Brain microvascular endothelial cell (primary cell): Measurements from ENCODE around the gene MAP4K3.
"Not testable (repeated sequence)": the region's sequence is repeated elsewhere in the genome, so short reads cannot be mapped to it uniquely, and the experiment has no call there.

Source experiments
- DNase-seq: peaks from one replicate; pipeline ENCODE4 v3.0.0-alpha.2; 2020
- H3K27ac ChIP-seq: fragments of 250-450 bp; sonication (Bioruptor Pico); 2 replicates; pipeline ENCODE4 v1.5.1; 2020; ENCODE audit warnings: mild to moderate bottlenecking, moderate library complexity
- H3K27me3 ChIP-seq: fragments of 250-450 bp; sonication (Bioruptor Pico); replicated peaks from 2 replicates; pipeline ENCODE4 v1.5.1; 2020; ENCODE audit warnings: mild to moderate bottlenecking
- H3K36me3 ChIP-seq: fragments of 250-450 bp; sonication (Bioruptor Pico); replicated peaks from 2 replicates; pipeline ENCODE4 v1.5.1; 2020; ENCODE audit warnings: mild to moderate bottlenecking
- H3K4me3 ChIP-seq: 2 replicates; pipeline ENCODE4 v1.5.1; 2011; ENCODE audit warnings: low read depth, mild to moderate bottlenecking, control low read depth, low read length, moderate library complexity
- CTCF ChIP-seq: IDR thresholded peaks from 2 replicates; pipeline ENCODE4 v1.5.1; 2011; ENCODE audit warnings: low read depth, mild to moderate bottlenecking, moderate library complexity, low read length, control low read depth, inconsistent platforms; ENCODE audit errors: missing control alignments
- in situ Hi-C: cut with HindIII; loops from 2 replicates; pipeline ENCODE4 v1.10.0; 2017; ENCODE audit warnings: low sequenced_read_pairs, low pct_ligation_motif_present

The MAP4K3 gene

DNA sequence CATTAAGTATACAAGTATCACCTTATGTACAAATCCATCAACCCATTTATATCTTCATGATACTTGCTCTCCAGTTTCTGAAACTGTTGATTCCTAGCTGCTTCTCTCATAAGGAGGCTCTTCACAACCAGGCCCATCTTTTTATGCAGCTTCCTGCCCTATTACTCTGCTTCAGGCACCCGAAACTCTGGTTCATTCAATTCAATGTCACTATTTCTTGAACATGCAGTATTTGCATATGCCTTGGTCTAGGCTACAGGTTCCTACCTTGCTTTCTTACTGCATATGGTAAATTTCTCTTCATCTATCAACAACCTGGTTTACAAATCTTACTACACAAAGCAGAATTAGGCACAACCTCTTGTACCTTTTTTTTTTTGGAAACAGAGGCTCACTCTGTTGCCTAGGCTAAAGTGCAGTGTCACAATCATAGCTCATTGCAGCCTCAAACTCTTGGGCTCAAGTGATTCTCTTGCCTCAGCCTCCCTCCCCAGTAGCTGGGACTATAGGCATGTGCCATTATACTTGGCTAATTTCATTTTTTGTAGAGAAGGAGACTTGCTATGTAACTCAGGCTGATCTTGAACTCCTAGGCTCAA is 190.6 kb downstream of the MAP4K3 start:
- no peak for TF ChIP-seq CTCF
- Histone ChIP-seq H3K36me3 (peaks cover 22% of the 10 kb centered on the region), H3K27ac (no peak overlapping the region), H3K27me3 (no peaks in the 10 kb centered on the region), H3K4me3 (no peak overlapping the region)
- DNase-seq = no peak
- in situ Hi-C loops = loop anchor here (25.0 kb wide), 1 partner anchor 184 kb away; no protein-coding TSS in a partner anchor

DNA sequence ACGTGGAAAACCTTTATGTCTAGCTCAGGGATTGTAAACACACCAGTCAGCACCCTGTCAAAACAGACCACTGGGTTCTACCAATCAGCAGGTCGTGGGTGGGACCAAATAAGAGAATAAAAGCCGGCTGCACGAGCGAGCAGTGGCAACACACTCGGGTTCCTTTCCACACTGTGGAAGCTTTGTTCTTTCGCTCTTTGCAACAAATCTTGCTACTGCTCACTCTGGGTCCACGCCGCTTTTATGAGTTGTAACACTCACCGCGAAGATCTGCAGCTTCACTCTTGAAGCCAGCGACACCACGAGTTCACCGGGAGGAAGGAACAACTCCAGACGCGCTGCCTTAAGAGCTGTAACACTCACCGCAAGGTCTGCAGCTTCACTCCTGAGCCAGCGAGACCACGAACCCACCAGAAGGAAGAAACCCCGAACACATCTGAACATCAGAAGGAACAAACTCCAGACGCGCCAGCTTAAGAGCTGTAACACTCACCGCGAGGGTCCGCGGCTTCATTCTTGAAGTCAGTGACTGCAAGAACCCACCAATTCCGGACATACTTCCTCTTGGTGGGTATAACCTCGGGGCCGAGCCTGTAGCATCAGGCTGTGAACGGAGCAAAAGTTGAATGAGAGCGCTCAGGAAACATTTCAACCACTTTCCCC is 192.0 kb downstream of the MAP4K3 start:
- H3K36me3 ChIP-seq, H3K27ac ChIP-seq, H3K4me3 ChIP-seq, DNase-seq, H3K27me3 ChIP-seq: not testable (repeated sequence)
- in situ Hi-C loops = loop anchor here (25.0 kb wide), 1 partner anchor 183 kb away; no protein-coding TSS in a partner anchor

GRCh38 chr2:39244241-39244862 is 192.7 kb downstream of the MAP4K3 start:
- DNase-seq, H3K36me3 ChIP-seq, H3K27me3 ChIP-seq, H3K27ac ChIP-seq, H3K4me3 ChIP-seq: not testable (repeated sequence)
- in situ Hi-C loops = loop anchor here (25.0 kb wide), 1 partner anchor 182 kb away; no protein-coding TSS in a partner anchor

DNA sequence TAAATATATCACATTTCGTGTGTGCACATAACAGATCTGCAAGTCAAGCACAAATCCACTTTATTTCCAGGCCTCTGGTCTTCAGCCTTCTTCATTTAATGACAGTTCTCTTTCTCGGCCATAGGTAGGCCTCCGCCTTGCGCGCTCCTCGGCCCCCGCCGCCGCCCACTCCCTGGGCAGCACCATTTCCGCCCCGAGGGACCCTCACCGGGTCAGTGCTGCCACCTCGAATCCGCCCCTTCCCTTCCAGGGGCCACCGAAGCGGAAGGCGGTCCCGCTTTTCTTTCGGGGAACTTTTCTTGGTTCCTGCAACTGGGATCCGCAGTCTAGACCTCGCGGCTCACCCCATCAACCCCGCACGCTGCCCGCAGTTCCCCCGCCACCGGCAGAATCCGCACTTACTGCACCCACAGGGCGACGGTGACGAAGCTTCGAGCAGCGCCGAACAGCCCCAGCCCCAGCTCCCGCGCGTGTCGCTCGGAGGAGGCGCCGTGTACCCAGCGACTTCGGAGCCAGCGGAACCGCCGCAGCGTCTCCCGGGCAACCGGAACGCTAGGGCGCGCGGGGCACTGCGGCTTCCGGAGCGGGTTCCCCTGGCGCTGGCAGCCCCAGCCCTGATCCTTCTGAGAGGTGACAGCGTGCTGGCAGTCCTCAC is 193.5 kb downstream of the MAP4K3 start, which contains the start of gene CDKL4:
CDKL4 (minus strand) TSS at position 502 of the 655 bp plus-strand sequence.
- Histone ChIP-seq H3K27ac (no peak within 1 kb of the TSS), H3K27me3 (no peaks in the 10 kb centered on the region), H3K4me3 (peak within 1 kb of the TSS; percentile 49), H3K36me3 (peaks cover 5% of the 10 kb centered on the region)
- no peak for TF ChIP-seq CTCF
- no peak for DNase-seq
- in situ Hi-C loops = loop anchor here (25.0 kb wide), 1 partner anchor 181 kb away; no protein-coding TSS in a partner anchor

GRCh38 chr2:39241588-39241987 is 195.5 kb downstream of the MAP4K3 start:
- Histone ChIP-seq H3K4me3 (no peak overlapping the region), H3K27ac (no peak overlapping the region), H3K36me3 (no peaks in the 10 kb centered on the region), H3K27me3 (no peaks in the 10 kb centered on the region)
- TF ChIP-seq CTCF = no peak
- in situ Hi-C loops = loop anchor here (25.0 kb wide), 1 partner anchor 179 kb away; no protein-coding TSS in a partner anchor
- DNase-seq = no peak

GRCh38 chr2:39240758-39241157 is 196.3 kb downstream of the MAP4K3 start:
- Histone ChIP-seq H3K27ac (no peak overlapping the region), H3K36me3 (no peaks in the 10 kb centered on the region), H3K27me3 (no peaks in the 10 kb centered on the region), H3K4me3 (no peak overlapping the region)
- no peak for DNase-seq
- no peak for TF ChIP-seq CTCF
- in situ Hi-C loops = loop anchor here (25.0 kb wide), 1 partner anchor 178 kb away; no protein-coding TSS in a partner anchor
